ENCODE results near the gene BMP2. TPM values are rescaled to one million over a fixed set of nuclear protein-coding genes. Genes with fewer than 3 reads are reported as not detected.

BMP2 gene
- total RNA-seq, 1 experiment from 2014 or later: not detected

DNA sequence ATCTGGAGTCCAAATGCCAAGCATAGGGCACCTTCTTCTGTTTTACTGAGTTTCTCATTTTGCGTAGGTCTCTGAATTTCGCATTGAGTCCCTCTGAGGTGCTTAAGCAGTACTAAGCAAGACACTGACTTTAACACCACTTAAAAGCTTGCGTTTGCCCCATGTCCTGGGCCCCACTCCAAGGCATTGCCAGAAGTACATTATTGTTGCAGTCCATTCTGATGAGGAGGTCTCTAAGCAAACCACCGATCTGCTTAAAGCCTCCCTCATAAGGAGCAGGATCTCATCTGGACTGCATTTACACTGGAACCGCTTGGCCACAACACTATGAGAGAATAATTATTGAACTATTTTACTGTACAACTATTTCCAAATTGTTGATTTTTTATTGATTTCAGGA is 16.3 kb downstream of the BMP2 start:
- no peaks in the 10 kb centered on the region; the same call in 1 of the 2 replicates for H3K9me2 ChIP-seq (ENCODE audit: insufficient read depth)
- no peak overlapping the region for H3K4me2 ChIP-seq
- no peak overlapping the region for H2AFZ ChIP-seq
- H3K36me3 ChIP-seq (ENCODE audit: low read depth): no peaks in the 10 kb centered on the region
- H3K27ac ChIP-seq: no peak overlapping the region
- intact Hi-C loops (cut with micrococcal nuclease; ENCODE audit: unreplicated experiment): no loop called here
- peaks cover 84% of the 10 kb centered on the region for H3K27me3 ChIP-seq (ENCODE audit: insufficient read depth, low read depth)
- H3K9me3 ChIP-seq (ENCODE audit: insufficient read depth, low read depth): no peaks in the 10 kb centered on the region
- no peak overlapping the region for H3K4me3 ChIP-seq
- CTCF ChIA-PET: no interaction called here
- no peaks in the 10 kb centered on the region for H3F3A ChIP-seq (ENCODE audit: insufficient read depth, low read depth)
- H4K20me1 ChIP-seq (ENCODE audit: insufficient read depth): no peaks in the 10 kb centered on the region; the same call in 1 of the 2 replicates
- H3K79me2 ChIP-seq (ENCODE audit: low read depth): no peaks in the 10 kb centered on the region
- TF ChIP-seq, protein P1, sequence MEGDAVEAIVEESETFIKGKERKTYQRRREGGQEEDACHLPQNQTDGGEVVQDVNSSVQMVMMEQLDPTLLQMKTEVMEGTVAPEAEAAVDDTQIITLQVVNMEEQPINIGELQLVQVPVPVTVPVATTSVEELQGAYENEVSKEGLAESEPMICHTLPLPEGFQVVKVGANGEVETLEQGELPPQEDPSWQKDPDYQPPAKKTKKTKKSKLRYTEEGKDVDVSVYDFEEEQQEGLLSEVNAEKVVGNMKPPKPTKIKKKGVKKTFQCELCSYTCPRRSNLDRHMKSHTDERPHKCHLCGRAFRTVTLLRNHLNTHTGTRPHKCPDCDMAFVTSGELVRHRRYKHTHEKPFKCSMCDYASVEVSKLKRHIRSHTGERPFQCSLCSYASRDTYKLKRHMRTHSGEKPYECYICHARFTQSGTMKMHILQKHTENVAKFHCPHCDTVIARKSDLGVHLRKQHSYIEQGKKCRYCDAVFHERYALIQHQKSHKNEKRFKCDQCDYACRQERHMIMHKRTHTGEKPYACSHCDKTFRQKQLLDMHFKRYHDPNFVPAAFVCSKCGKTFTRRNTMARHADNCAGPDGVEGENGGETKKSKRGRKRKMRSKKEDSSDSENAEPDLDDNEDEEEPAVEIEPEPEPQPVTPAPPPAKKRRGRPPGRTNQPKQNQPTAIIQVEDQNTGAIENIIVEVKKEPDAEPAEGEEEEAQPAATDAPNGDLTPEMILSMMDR (conservative IDR thresholded peaks at IDR 0.05): no peak
- no peak for TF ChIP-seq EZH2 (IDR thresholded peaks at IDR 0.05; ENCODE audit: low read depth)
- no TSS peak for BruUV-seq (replicated peaks)
- H3K4me1 ChIP-seq (replicated peaks; ENCODE audit: insufficient read depth): no peaks in the 10 kb centered on the region
- POLR2A ChIA-PET (ENCODE audit: unreplicated experiment): no interaction called here
- no peak for DNase-seq

DNA sequence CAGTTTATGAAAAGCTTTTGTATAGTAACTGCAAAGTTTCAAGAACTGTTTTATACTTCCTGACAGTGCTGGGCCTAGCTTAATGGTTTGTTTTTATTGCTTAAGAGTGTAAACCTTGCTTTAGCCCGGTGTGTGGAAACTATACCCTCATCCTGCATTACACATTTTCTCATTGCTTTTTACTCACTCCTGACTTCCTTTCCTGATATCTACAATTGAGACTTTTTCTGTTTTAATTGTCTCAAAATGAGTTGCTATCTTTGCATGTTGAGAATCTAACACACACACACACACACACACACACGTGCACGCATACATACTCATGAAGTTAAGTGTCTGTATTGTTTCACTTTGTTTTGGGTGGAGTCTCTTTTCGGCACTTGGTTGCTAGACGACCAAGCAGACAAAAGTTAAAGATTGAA is 16.7 kb downstream of the BMP2 start:
- ChIA-PET CTCF (no interaction called here), POLR2A (ENCODE audit: unreplicated experiment) (no interaction called here)
- BruUV-seq (replicated peaks): no TSS peak
- Histone ChIP-seq H3K79me2 (ENCODE audit: low read depth) (no peaks in the 10 kb centered on the region), H3K9me2 (ENCODE audit: insufficient read depth) (no peaks in the 10 kb centered on the region; the same call in 1 of the 2 replicates), H3K4me2 (no peak overlapping the region), H3K27me3 (ENCODE audit: insufficient read depth, low read depth) (peaks cover 87% of the 10 kb centered on the region), H2AFZ (no peak overlapping the region), H3K4me3 (no peak overlapping the region), H3K27ac (no peak overlapping the region), H3K36me3 (ENCODE audit: low read depth) (no peaks in the 10 kb centered on the region), H4K20me1 (ENCODE audit: insufficient read depth) (no peaks in the 10 kb centered on the region; the same call in 1 of the 2 replicates), H3F3A (ENCODE audit: insufficient read depth, low read depth) (no peaks in the 10 kb centered on the region), H3K4me1 (replicated peaks; ENCODE audit: insufficient read depth) (no peaks in the 10 kb centered on the region), H3K9me3 (ENCODE audit: insufficient read depth, low read depth) (no peaks in the 10 kb centered on the region)
- TF ChIP-seq, protein P1 (conservative IDR thresholded peaks at IDR 0.05): no peak
- no peak for TF ChIP-seq EZH2 (IDR thresholded peaks at IDR 0.05; ENCODE audit: low read depth)
- intact Hi-C loops (cut with micrococcal nuclease; ENCODE audit: unreplicated experiment): no loop called here
- no peak for DNase-seq

DNA sequence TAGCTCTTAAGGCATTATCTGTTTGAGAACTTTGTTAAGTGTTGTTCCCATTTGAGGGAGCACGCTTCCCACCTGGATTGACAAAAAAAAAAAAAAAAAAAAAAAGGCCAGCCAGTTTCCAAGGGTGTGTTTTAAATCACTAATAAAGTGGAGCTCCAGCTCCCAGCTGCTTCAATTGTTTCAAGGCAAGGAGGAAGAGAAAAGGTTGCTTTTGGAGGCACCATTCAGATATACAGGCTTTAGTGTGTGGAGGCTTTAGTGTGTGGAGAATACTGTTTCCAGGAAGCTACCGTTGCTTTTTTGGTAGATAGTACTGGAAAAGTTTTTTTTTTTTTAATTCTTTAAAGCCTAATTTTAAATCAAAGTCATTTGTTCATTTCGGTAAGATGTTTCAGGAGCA is 17.3 kb downstream of the BMP2 start:
- no peaks in the 10 kb centered on the region for H3K4me1 ChIP-seq (replicated peaks; ENCODE audit: insufficient read depth)
- no peaks in the 10 kb centered on the region for H3K9me3 ChIP-seq (ENCODE audit: insufficient read depth, low read depth)
- H4K20me1 ChIP-seq (ENCODE audit: insufficient read depth): no peaks in the 10 kb centered on the region; the same call in 1 of the 2 replicates
- H2AFZ ChIP-seq: no peak overlapping the region
- peaks cover 87% of the 10 kb centered on the region for H3K27me3 ChIP-seq (ENCODE audit: insufficient read depth, low read depth)
- TF ChIP-seq, protein P1 (conservative IDR thresholded peaks at IDR 0.05): no peak
- TF ChIP-seq EZH2 (IDR thresholded peaks at IDR 0.05; ENCODE audit: low read depth): no peak
- H3K79me2 ChIP-seq (ENCODE audit: low read depth): no peaks in the 10 kb centered on the region
- CTCF ChIA-PET: no interaction called here
- H3F3A ChIP-seq (ENCODE audit: insufficient read depth, low read depth): no peaks in the 10 kb centered on the region
- H3K4me2 ChIP-seq: no peak overlapping the region
- no peak overlapping the region for H3K4me3 ChIP-seq
- BruUV-seq (replicated peaks): no TSS peak
- no peak for DNase-seq
- POLR2A ChIA-PET (ENCODE audit: unreplicated experiment): no interaction called here
- no peak overlapping the region for H3K27ac ChIP-seq
- H3K36me3 ChIP-seq (ENCODE audit: low read depth): no peaks in the 10 kb centered on the region
- no peaks in the 10 kb centered on the region; the same call in 1 of the 2 replicates for H3K9me2 ChIP-seq (ENCODE audit: insufficient read depth)
- intact Hi-C loops (cut with micrococcal nuclease; ENCODE audit: unreplicated experiment): no loop called here

Measured in PC-9 (cell line).